HG03108 (cell line): Measurements from ENCODE around the gene PA2G4.
"Not testable (repeated sequence)": the region's sequence is repeated elsewhere in the genome, so short reads cannot be mapped to it uniquely, and the experiment has no call there.

Experiments used
- ATAC-seq: cut with Tn5 transposase; IDR thresholded peaks from one replicate; pipeline ENCODE4 v1.9.1; 2021; ENCODE audit warnings: moderate library complexity; ENCODE audit not compliant: unreplicated experiment

The PA2G4 gene

DNA sequence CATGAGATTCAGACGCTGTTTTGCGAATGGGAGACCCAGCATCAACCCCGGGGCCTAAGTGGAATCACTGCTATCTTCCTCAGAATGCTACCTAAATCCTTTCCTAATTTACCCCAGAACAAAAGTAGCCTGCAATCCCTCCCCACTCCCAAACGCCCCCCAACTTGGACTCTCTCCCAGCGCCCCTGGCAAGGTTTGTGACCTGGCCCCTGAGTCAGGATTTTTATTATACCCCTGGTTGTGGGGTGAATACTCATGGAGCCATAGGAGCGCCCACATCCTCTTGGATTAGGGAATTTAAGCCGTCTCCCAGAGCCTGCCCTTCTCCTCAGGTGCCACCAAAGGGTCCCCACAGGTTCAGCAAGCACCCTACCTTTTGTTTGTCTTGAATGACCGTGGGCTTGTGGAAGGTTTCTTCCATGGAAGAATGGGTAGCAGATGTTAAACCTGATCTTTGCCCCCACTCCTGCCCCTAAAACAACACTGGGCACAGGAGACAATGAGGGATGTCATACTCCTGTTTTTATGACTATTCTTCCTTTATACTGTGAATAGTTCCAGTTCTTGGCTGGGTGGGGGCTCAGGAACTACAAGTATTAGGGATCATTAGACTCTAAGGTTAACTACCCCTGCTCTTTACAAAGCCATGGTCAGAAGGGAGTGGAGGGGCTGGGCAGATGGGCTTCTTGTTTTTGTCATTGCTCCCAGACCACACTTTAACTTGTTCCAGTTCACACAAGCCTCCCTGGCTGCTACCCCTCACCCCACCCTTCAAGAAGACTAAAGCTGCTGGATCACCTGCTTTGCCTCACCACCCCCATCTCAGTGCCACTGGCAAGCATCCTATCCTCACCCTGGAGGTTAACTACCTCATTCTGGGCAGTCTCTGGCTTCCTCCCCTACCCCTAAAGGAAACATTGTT lies 48.7 kb downstream of the PA2G4 start:
- no peak for ATAC-seq

DNA sequence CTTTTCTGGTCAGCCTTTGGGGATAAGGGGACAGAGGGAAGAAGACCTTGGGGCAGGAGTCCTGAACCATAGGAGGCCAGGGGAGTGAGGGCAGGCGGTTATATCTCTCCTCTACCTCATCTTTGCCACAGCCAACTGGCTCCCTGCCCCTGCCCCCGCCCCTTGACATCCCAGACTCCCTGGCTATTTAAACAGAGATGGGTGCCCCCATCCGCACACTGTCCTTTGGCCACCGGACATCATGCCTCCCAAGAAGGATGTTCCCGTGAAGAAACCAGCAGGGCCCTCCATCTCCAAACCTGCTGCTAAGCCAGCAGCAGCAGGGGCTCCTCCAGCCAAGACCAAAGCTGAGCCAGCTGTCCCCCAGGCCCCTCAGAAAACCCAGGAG lies 49.3 kb downstream of the PA2G4 start:
- ATAC-seq = no peak

DNA sequence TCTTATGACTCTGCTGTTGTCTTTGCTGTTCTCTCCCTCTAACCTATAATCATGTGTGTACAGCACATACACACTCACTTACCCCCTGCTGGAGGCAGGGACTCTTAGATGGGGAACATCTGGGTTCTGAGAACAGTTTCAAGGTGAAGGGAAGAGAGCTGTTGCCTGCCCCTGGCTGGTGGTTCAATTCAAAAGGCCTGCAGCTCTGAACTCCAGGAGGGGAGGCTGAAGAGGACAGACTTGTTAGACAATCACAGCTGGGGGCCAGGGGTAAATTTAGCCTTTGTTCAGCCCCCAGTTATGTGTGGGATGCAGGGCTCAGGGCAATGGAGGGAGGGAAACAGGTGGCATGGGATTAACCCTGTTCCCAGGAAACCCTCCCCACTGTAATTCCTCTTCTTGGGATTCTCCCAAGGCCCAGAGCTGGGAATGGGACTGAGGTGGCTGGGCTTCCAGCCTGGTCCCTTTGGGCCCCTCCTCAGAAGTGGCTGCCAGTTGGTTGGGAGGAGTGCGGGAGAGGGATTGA lies 50.0 kb downstream of the PA2G4 start:
- no peak for ATAC-seq

DNA sequence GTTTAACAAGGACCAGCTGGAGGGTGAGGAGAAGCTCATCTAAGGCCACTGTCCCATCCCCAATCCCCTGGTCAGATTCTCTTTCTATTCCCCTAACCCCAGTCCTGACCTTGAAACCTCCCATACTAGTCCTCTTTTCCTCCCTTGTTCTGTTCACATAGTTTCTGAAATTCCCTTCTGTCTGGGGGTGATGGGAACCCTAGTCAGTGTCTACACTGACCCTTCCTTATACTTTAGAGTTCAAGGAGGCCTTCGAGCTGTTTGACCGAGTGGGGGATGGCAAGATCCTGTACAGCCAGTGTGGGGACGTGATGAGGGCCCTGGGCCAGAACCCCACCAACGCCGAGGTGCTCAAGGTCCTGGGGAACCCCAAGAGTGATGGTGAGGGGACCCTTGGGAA lies 50.5 kb downstream of the PA2G4 start:
- ATAC-seq = no peak

DNA sequence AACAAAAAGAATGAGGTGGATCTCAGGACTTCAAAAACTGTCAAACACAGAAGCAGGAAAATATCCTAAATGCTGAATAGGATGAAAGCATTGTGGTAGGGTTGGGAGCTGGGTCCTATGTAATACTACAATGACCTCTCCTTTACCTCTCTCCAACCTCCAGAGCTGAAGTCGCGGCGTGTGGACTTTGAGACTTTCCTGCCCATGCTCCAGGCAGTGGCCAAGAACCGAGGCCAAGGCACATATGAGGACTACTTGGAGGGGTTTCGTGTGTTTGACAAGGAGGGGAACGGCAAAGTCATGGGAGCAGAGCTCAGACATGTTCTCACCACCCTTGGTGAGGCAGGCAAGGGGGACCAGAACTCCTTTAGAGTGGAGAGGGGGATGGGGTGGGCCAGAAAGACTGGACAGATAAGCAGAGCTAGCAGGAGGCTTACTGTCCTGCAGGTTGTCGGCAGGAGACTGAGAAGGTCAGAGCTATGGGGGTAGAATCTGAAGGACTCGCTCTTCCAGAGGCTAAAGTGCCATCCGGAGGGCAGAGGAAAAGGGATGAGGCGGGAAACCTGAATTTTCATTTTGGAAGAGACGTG lies 51.0 kb downstream of the PA2G4 start:
- no peak for ATAC-seq

DNA sequence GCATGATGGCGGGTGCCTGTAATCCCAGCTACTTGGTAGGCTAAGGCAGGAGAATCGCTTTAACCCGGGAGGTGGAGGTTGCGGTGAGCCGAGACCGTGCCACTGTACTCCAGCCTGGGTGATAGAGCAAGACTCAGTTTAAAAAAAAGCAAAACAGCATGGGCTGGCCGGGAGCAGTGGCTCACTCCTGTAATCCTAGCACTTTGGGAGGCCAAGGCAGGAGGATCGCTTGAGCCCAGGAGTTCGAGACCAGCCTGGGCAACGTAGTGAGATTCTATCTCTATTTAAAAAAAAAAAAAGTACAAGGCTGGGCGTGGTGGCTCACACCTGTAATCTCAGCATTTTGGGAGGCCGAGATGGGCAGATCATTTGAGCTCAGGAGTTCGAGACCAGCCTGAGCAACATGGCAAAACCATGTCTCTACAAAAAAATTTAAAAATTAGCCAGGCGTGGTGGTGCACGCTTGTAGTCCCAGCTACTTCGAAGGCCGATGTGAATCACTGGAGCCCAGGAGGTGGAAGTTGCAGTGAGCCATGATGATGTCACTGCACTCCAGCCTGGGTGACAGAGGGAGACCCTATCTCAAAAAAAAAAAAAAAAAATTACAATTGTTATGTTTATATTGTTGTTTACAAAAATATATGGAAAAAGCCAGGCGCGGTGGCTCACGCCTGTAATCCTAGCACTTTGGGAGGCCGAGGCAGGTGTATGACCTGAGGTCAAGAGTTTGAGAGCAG lies 52.3 kb downstream of the PA2G4 start:
- not testable (repeated sequence) for ATAC-seq

DNA sequence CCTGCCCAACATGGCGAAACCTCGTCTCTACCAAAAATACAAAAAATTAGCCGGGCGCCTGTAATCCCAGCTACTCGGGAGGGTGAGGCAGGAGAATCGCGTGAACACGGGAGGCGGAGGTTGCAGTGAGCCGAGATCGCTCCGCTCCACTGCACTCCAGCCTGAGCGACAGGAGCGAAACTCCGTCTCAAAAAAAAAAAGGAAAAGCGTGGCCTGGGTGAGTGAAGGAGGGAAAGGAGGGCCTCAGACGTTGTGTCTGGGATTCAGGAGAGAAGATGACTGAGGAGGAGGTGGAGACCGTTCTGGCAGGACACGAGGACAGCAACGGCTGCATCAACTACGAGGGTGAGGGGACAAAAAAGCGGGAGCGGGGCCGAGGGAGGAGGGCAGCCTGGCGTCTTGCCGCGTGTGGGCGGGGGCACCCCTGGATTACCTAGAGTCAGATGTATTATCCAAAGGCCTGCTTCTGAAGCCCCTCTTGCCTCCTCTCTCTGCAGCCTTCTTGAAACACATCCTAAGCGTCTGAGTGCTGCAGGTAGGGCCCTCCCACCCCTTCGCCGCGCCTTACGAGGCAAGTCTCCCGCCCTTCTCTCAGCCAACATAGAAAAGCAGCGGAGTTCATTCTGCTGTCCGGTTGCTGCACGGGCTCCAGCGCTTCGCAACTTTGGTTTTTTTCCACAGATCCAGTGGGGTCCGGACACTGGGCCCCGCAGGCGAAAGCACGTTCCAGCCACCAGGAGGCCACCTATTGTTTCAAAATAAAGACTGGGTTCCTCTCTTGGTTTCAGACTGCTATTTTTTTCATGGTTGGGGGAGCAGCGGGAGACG lies 53.1 kb downstream of the PA2G4 start:
- peak; percentile 25 for ATAC-seq

DNA sequence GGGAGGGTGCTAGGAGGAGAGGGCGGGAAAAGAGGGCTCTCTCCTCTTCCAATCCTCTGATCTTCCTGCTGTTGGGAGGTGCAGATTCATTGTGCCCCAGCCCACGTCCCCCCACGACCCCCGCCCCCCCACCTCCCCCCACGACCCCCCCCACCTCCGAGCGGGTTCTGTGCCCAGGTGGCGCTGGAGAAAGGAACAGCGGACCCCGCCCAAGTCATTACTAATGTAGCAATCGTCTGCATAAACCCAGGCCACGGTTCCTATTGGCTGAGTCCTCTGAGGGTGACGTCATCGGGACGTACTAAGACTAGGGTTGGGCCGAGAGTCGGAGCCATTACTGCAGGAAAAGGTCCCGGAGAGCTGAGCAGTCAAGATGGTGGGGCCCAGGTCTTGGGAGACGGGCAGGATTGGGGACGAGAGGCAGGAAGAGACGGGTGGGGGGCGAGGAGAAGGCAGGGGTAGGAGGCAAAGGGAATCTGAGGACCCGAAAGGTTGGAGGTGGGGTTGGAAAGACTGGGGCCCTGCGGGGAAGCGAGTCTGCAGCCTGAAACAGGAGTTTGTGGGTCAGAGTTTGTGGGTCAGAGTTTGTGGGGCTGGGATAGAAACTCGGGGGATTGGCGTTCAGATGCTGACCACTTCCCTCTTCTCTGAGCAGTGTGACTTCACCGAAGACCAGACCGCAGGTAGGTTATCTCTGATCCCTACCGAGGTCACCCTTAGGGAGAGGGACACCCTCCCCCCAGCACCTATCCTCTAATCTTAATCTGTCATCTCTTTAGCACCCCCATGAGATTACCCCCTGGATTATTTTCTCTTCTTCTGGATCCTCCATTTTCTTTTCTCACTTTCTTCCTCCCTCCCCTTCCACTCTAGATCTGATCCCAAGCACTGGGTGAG lies 53.9 kb downstream of the PA2G4 start, which contains the start of gene MYL6:
TSS of gene MYL6 (plus strand) at position 331 of the 897 bp plus-strand sequence. CDS start at position 374, 43 bp downstream.
- ATAC-seq = peak; percentile 78

DNA sequence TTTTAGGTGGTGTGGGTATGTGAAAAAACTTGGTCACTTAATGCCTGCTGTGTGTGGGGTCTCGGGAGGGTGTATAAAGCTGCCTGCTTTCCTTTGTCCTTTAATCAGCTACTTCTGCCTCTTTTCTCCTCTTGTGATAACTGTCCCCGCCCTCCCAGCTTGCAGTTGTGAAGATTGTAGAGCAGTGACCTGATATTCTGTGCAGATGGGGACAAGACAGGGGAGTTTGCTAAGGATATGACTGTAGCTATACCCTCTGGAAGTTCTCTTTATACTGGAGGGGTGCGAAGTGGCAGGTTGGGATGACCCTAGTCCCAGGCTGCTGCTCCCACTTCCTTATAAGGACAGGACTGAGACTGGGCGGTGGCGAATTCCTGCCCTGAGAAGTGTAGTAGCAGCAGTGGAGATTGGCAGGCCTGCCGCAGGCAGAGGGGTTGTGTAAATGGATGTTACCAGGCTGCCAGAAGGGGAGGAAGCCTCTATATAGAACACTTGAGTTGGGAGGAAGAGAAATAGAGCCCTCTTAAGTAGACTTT lies 54.6 kb downstream of the PA2G4 start:
- ATAC-seq = no peak

DNA sequence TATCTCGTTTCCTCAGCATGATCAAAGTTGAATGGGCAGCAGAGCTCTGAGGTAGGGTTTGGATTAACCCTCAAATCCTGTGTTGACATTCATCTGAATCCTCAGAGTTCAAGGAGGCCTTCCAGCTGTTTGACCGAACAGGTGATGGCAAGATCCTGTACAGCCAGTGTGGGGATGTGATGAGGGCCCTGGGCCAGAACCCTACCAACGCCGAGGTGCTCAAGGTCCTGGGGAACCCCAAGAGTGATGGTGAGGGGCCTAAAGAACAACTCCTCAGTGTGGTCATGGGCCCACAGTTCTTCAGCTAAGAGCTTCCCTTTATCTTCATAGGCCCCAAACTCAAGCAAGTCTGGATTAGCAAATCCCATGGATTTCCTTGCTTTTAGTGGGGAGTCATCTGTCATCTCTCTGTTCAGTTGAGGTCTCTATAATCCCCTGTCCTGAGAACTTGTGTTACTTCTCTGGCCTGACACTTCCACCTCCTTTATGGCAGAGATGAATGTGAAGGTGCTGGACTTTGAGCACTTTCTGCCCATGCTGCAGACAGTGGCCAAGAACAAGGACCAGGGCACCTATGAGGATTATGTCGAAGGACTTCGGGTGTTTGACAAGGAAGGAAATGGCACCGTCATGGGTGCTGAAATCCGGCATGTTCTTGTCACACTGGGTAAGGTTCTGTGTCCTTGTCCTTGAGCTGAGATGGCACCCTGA lies 55.3 kb downstream of the PA2G4 start:
- no peak for ATAC-seq

DNA sequence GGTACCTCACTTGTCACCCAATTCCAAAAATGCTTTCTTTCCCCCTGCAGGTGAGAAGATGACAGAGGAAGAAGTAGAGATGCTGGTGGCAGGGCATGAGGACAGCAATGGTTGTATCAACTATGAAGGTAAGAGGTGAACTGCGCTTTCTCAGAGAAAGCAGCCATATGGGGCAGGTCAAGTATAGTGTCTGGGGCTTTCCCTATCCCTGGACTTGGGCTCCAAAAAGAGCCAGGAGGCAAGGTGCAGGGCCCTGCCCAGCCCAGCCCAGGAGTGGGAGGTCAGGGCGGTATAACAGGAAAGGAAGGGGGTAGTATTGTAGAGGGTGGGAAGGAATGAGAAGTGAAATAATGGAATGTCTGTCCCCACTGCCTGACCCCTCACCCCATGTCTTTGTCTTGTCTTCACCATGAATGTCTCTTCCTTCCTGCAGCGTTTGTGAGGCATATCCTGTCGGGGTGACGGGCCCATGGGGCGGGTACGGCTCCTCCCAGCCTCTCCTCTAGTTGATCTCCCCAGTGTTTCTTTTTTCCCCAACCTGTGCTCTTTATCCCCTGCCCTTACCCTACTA lies 55.9 kb downstream of the PA2G4 start:
- ATAC-seq = no peak

DNA sequence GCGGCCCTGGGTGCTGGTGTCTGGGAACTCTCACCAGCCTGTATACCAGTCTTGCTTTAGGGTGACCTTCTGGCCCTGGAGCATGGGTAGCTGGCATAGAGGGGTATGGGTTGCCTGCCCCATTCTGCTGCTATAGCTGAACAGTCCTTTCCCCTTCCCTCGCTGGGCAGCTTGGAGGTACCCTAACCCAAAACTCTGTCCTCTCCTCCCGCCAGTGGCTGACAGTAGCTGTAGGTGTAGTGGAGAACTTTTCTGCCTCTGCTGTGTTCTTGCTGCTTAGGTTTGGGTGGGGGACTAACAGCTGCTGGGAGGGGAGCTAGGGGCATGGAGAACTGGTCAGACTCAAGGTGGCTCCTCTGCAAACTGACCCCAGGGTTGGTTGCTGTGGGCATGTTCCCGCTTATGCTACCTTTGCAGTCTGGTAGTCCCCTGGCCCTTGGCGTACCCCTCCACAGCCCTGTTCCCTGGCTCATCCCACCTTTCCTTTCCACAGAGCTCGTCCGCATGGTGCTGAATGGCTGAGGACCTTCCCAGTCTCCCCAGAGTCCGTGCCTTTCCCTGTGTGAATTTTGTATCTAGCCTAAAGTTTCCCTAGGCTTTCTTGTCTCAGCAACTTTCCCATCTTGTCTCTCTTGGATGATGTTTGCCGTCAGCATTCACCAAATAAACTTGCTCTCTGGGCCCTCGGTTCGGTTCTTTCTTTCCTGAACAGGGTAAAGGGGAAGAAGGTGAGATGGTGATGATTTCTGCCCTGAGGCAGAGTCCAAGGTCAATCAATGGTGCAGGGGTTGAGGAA lies 56.7 kb downstream of the PA2G4 start:
- ATAC-seq = no peak

DNA sequence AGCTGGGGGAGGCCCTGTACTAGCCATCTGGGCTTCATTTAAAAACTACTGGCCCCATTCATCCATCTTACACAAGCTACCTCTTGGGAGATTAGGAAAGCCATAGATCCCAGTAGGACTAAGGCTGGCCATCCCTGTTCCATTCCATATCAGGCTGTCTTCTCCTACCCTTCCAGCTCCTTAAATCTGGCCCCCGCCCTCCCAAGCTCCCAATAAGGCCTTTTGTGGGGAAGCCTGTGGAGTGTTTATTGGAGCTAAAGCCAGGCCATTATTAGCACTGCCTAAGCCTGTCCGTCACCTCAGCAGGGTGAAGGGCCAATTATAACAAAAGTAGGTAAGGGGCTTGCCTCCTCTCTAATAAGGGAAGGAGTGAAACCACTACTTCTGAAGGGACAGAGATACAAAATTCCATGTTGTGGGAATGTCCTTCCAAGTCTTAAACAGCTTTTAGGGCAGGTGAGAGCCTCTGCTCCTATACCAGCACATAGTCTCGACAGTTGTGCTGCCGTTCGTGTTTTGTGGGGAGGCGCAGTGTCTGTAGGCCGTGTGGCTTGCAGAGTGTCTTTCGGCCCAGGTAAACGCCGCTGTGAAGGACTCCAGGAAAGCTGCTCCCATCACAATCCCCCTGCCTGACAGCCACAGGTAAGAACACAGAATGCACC lies 57.5 kb downstream of the PA2G4 start:
- no peak for ATAC-seq

DNA sequence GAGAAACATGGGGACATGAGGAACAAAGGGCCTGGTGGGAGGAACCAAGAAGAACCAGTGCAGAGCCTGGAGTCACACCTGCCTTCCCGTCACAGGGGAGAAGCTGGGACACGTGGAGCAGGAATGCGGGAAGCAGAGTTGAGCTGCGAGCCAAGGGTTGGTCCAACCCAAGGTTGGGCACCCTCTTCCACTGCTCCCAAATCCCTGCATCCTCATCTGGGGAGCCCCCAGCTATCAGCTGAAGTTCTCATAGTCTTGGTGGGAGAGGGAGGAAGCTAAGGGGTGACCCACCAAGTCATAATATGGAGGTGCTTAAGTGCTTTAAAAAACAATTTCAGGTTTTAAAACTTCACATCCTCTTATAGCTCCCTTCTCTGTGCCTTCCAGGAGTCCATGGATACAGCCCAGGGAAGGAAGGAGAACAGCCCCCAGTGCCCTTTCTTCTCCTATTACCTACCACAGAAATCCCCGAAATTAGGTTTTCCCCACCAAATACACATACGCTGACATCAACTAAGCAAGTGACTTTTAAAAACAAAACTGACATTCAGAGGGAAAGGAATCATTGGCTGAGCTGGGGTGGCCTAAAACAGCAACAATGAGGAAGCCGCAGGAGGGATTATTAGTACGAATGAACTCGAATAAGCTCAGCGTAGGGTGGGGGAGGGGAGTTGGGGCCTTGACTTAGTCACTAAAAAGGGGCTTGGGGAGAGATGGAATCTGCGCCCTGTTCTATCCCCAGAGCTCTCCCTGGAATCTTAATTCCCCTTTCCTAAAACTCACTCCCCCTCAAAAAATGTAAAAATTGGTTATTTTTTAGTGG lies 58.3 kb downstream of the PA2G4 start:
- ATAC-seq = no peak
